Measurements from ENCODE around the gene TSSC4.

- TF ChIP-seq ZNF398 (tag by site-specific recombination; IDR thresholded peaks at IDR 0.05) (no peak), ZNF23 (tag by site-specific recombination; IDR thresholded peaks at IDR 0.05; ENCODE audit: borderline replicate concordance) (no peak), CTCF (tag by site-specific recombination; IDR thresholded peaks at IDR 0.05) (no peak), REST (tag by site-specific recombination; IDR thresholded peaks at IDR 0.05) (no peak), ZNF600 (tag by site-specific recombination; IDR thresholded peaks at IDR 0.05) (no peak), ZNF704 (tag by site-specific recombination; IDR thresholded peaks at IDR 0.05) (no peak), YY1 (tag by site-specific recombination; IDR thresholded peaks at IDR 0.05) (no peak)
Observed at GRCh38 chr11:2443406-2443805, 42.9 kb downstream of the TSSC4 start.
